Measurements from ENCODE around the gene CYYR1. TPM values are rescaled to one million over a fixed set of nuclear protein-coding genes. Genes with fewer than 3 reads are reported as not detected.
"Not testable (repeated sequence)": the region's sequence is repeated elsewhere in the genome, so short reads cannot be mapped to it uniquely, and the experiment has no call there.

The CYYR1 gene
- total and polyA plus RNA-seq, 2 donors (not counting 3 experiments of a cell fraction or from before 2014, with no cell fraction given), result 13.2 to 25.7 TPM

DNA sequence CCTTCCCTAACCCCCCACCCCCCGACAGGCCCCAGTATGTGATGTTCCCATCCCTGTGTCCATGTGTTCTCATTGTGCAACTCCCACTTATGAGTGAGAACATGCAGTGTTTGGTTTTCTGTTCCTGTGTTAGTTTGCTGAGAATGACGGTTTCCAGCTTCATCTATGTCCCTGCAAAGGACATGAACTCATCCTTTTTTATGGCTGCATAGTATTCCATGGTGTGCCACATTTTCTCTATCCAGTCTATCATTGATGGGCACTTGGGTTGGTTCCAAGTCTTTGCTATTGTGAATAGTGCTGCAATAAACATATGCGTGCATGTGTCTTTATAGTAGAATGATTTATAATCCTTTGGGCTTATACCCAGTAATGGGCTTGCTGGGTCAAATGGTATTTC is 114.2 kb downstream of the CYYR1 start:
- H2AFZ ChIP-seq (ENCODE audit: low read depth, low read length); H3K27ac ChIP-seq (ENCODE audit: insufficient read depth, low read depth, low read length); H3K9ac ChIP-seq (replicated peaks; ENCODE audit: extremely low read depth, insufficient read depth, low read length); H3K4me3 ChIP-seq (replicated peaks in 1 of 3; ENCODE audit: insufficient read depth in 1 of 3, low read depth in 1 of 3, low read length in 3 of 3); H3K27me3 ChIP-seq (ENCODE audit: control insufficient read depth in 2 of 2, insufficient read depth in 2 of 2, low read length in 2 of 2); DNase-seq (ENCODE audit: low read depth, low spot score); BruUV-seq (replicated peaks); H3K36me3 ChIP-seq (ENCODE audit: control insufficient read depth in 2 of 2, extremely low read depth in 1 of 2, insufficient read depth in 2 of 2, low read length in 2 of 2); H3K9me3 ChIP-seq (replicated peaks; ENCODE audit: control insufficient read depth, insufficient read depth, low read length); intact Hi-C loops (cut with micrococcal nuclease); FAIRE-seq; H4K20me1 ChIP-seq (replicated peaks; ENCODE audit: control insufficient read depth, extremely low read depth, insufficient read depth, low read length); dilution Hi-C loops (cut with MboI; ENCODE audit: extremely low pct_ligation_motif_present, low sequenced_read_pairs); H3K4me2 ChIP-seq (ENCODE audit: insufficient read depth, low read length); H3K4me1 ChIP-seq (ENCODE audit: control insufficient read depth, extremely low read depth, insufficient read depth, low read length); H3K79me2 ChIP-seq (ENCODE audit: control insufficient read depth, insufficient read depth, low read length); POLR2A ChIA-PET; H3K9me1 ChIP-seq (replicated peaks; ENCODE audit: control insufficient read depth, extremely low read depth, insufficient read depth, low read length): not testable (repeated sequence)
- CTCF ChIA-PET, result interaction anchor here (0.6 to 1.1 kb wide), 2 partner anchors 8 to 88 kb away, joined by 3 to 4 read pairs; no protein-coding TSS in a partner anchor

DNA sequence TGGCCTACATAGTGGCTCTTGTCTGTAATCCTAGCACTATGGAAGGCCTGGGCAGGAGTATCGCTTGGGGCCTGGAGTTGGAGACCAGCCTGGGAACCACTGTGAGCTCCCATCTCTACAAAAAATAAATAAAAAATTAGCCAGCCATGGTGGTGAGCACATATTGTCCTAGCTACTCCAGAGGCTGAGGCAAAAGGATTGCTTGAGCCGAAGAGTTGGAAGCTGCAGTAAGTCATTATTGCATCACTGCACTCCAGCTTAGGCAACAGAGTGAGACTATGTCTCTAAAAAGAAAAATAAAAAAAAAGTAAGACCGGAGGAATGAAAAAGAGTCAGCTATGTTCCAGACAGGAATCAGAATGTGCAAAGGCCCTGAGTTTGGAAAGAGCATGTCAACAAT is 115.3 kb downstream of the CYYR1 start:
- H3K27me3 ChIP-seq (ENCODE audit: control insufficient read depth in 2 of 2, insufficient read depth in 2 of 2, low read length in 2 of 2), result no peaks in the 10 kb centered on the region
- TF ChIP-seq, protein P1, sequence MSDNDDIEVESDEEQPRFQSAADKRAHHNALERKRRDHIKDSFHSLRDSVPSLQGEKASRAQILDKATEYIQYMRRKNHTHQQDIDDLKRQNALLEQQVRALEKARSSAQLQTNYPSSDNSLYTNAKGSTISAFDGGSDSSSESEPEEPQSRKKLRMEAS (IDR thresholded peaks at IDR 0.05; ENCODE audit: insufficient read depth, insufficient read length), result no peak
- TF ChIP-seq POLR2AphosphoS5 (IDR thresholded peaks at IDR 0.05; ENCODE audit: insufficient read depth, low read depth, low read length) (no peak), FOS (IDR thresholded peaks at IDR 0.05; ENCODE audit: borderline replicate concordance, insufficient read depth, low read length) (no peak), POLR2A (IDR thresholded peaks at IDR 0.05; ENCODE audit: low read depth, low read length) (no peak), JUN (IDR thresholded peaks at IDR 0.05; ENCODE audit: borderline replicate concordance, insufficient read depth, insufficient read length, low read depth) (no peak), GATA2 (IDR thresholded peaks at IDR 0.05; ENCODE audit: insufficient read depth, insufficient read length, low read depth, low read length) (no peak), MYC (IDR thresholded peaks at IDR 0.05; ENCODE audit: low read depth, low read length) (no peak), EZH2 (IDR thresholded peaks at IDR 0.05; ENCODE audit: borderline replicate concordance, low read depth, low read length, severe bottlenecking) (no peak)
- TF ChIP-seq, protein P2, sequence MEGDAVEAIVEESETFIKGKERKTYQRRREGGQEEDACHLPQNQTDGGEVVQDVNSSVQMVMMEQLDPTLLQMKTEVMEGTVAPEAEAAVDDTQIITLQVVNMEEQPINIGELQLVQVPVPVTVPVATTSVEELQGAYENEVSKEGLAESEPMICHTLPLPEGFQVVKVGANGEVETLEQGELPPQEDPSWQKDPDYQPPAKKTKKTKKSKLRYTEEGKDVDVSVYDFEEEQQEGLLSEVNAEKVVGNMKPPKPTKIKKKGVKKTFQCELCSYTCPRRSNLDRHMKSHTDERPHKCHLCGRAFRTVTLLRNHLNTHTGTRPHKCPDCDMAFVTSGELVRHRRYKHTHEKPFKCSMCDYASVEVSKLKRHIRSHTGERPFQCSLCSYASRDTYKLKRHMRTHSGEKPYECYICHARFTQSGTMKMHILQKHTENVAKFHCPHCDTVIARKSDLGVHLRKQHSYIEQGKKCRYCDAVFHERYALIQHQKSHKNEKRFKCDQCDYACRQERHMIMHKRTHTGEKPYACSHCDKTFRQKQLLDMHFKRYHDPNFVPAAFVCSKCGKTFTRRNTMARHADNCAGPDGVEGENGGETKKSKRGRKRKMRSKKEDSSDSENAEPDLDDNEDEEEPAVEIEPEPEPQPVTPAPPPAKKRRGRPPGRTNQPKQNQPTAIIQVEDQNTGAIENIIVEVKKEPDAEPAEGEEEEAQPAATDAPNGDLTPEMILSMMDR (IDR thresholded peaks at IDR 0.05; ENCODE audit: extremely low read depth in 1 of 2, insufficient read depth in 1 of 2, low read depth in 1 of 2, low read length in 2 of 2), result no peak
- no peak overlapping the region for H3K4me2 ChIP-seq (ENCODE audit: insufficient read depth, low read length)
- H3K36me3 ChIP-seq (ENCODE audit: control insufficient read depth in 2 of 2, extremely low read depth in 1 of 2, insufficient read depth in 2 of 2, low read length in 2 of 2), result no peaks in the 10 kb centered on the region
- no peaks in the 10 kb centered on the region for H3K79me2 ChIP-seq (ENCODE audit: control insufficient read depth, insufficient read depth, low read length)
- no peak overlapping the region for H2AFZ ChIP-seq (ENCODE audit: low read depth, low read length)
- intact Hi-C loops (cut with micrococcal nuclease) (no loop called here), dilution Hi-C loops (cut with MboI; ENCODE audit: extremely low pct_ligation_motif_present, low sequenced_read_pairs) (no loop called here)
- no peaks in the 10 kb centered on the region for H4K20me1 ChIP-seq (replicated peaks; ENCODE audit: control insufficient read depth, extremely low read depth, insufficient read depth, low read length)
- FAIRE-seq (no peak), DNase-seq (ENCODE audit: low read depth, low spot score) (no peak)
- CTCF ChIA-PET, result interaction anchor here (0.9 kb wide), 1 partner anchor 10 kb away, joined by 3 read pairs; no protein-coding TSS in a partner anchor
- H3K27ac ChIP-seq (ENCODE audit: insufficient read depth, low read depth, low read length), result no peak overlapping the region
- no peaks in the 10 kb centered on the region for H3K9me3 ChIP-seq (replicated peaks; ENCODE audit: control insufficient read depth, insufficient read depth, low read length)
- BruUV-seq (replicated peaks), result no TSS peak
- no peaks in the 10 kb centered on the region for H3K4me1 ChIP-seq (ENCODE audit: control insufficient read depth, extremely low read depth, insufficient read depth, low read length)
- no peak overlapping the region for H3K4me3 ChIP-seq (replicated peaks in 1 of 3; ENCODE audit: insufficient read depth in 1 of 3, low read depth in 1 of 3, low read length in 3 of 3)
- POLR2A ChIA-PET, result no interaction called here
- H3K9me1 ChIP-seq (replicated peaks; ENCODE audit: control insufficient read depth, extremely low read depth, insufficient read depth, low read length), result no peaks in the 10 kb centered on the region
- H3K9ac ChIP-seq (replicated peaks; ENCODE audit: extremely low read depth, insufficient read depth, low read length), result no peak overlapping the region

All from endothelial cell of umbilical vein (primary cell).